A549 (cell line): ENCODE measurements around the gene NPHS1.

Experiments used
- EP300 ChIP-seq, 2 experiments: fragments of >200 bp; sonication (Bioruptor Twin); formaldehyde crosslinking; IDR thresholded peaks; 2 replicates in 1 of 2; 3 replicates in 1 of 2; pipeline ENCODE4 v1.6.1; 2016 to 2017
- HOXB5 ChIP-seq: fragments of 250-450 bp; sonication (Bioruptor Pico); IDR thresholded peaks from 2 replicates; pipeline ENCODE4 v1.5.0; 2020; ENCODE audit warnings: mild to moderate bottlenecking, moderate library complexity
- MYC ChIP-seq: IDR thresholded peaks from 2 replicates; pipeline ENCODE4 v1.6.1; 2012; ENCODE audit warnings: mild to moderate bottlenecking, inconsistent platforms, low read length, improper control_type of control experiment, borderline replicate concordance
- PHF8 ChIP-seq: fragments of 200-600 bp; sonication (generic); IDR thresholded peaks from 2 replicates; pipeline ENCODE4 v1.6.1; 2016; ENCODE audit warnings: low read depth, mild to moderate bottlenecking, antibody characterized with exemption, moderate library complexity, borderline replicate concordance
- POLR2A ChIP-seq: IDR thresholded peaks from 2 replicates; pipeline ENCODE4 v1.6.1; 2012; ENCODE audit warnings: mild to moderate bottlenecking, low read length
- RFX5 ChIP-seq: fragments of 450-650 bp; IDR thresholded peaks from 2 replicates; pipeline ENCODE4 v1.7.1; 2014; ENCODE audit warnings: antibody characterized with exemption, mild to moderate bottlenecking, moderate library complexity
- SREBF2 ChIP-seq: fragments of 450-650 bp; IDR thresholded peaks from 2 replicates; pipeline ENCODE4 v1.6.1; 2014; ENCODE audit warnings: mild to moderate bottlenecking, moderate library complexity
- TF ChIP-seq, protein P1 (sequence below): fragments of >200 bp; sonication (Bioruptor Twin); formaldehyde crosslinking; IDR thresholded peaks from 3 replicates; pipeline ENCODE4 v1.5.1; 2016
- TF ChIP-seq, protein P2 (sequence below): fragments of >200 bp; sonication (Bioruptor Twin); formaldehyde crosslinking; IDR thresholded peaks from 3 replicates; pipeline ENCODE4 v1.6.1; 2016
- TF ChIP-seq, protein P3 (sequence below): fragments of 450-650 bp; IDR thresholded peaks from 2 replicates; pipeline ENCODE4 v1.6.1; 2014; ENCODE audit warnings: antibody characterized with exemption

DNA sequence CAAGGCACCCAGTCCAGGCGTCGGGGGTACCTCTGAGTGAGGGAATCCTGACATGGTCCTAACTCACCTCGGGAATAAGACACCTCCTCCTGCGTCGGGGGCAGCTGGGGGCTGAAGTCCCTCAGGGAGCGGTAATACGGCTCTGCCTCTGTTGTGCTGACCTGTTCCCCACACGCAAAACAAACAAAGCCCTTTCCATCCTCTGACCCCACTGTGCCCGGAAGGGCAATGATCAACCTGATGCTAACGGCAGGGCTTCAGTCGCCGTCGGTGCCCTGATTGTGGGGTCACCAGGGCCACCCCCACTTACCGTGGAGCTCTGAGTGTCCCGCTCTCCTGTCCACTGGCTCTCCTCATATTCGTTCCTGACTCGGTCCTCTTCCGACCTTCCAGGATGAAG lies 21.3 kb downstream of the NPHS1 start:
- TF ChIP-seq POLR2A (no peak), HOXB5 (CRISPR knock-in tag) (no peak), MYC (no peak), PHF8 (no peak), EP300 (IDR thresholded peaks at IDR 0.05) (no peak), RFX5 (no peak), SREBF2 (no peak)
- TF ChIP-seq, protein P1, sequence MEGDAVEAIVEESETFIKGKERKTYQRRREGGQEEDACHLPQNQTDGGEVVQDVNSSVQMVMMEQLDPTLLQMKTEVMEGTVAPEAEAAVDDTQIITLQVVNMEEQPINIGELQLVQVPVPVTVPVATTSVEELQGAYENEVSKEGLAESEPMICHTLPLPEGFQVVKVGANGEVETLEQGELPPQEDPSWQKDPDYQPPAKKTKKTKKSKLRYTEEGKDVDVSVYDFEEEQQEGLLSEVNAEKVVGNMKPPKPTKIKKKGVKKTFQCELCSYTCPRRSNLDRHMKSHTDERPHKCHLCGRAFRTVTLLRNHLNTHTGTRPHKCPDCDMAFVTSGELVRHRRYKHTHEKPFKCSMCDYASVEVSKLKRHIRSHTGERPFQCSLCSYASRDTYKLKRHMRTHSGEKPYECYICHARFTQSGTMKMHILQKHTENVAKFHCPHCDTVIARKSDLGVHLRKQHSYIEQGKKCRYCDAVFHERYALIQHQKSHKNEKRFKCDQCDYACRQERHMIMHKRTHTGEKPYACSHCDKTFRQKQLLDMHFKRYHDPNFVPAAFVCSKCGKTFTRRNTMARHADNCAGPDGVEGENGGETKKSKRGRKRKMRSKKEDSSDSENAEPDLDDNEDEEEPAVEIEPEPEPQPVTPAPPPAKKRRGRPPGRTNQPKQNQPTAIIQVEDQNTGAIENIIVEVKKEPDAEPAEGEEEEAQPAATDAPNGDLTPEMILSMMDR = no peak
- TF ChIP-seq, protein P2, sequence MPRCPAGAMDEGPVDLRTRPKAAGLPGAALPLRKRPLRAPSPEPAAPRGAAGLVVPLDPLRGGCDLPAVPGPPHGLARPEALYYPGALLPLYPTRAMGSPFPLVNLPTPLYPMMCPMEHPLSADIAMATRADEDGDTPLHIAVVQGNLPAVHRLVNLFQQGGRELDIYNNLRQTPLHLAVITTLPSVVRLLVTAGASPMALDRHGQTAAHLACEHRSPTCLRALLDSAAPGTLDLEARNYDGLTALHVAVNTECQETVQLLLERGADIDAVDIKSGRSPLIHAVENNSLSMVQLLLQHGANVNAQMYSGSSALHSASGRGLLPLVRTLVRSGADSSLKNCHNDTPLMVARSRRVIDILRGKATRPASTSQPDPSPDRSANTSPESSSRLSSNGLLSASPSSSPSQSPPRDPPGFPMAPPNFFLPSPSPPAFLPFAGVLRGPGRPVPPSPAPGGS = no peak
- TF ChIP-seq, protein P3, sequence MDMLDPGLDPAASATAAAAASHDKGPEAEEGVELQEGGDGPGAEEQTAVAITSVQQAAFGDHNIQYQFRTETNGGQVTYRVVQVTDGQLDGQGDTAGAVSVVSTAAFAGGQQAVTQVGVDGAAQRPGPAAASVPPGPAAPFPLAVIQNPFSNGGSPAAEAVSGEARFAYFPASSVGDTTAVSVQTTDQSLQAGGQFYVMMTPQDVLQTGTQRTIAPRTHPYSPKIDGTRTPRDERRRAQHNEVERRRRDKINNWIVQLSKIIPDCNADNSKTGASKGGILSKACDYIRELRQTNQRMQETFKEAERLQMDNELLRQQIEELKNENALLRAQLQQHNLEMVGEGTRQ = no peak
